Activated naive CD4-positive, alpha-beta T cell treated with anti-CD3 and anti-CD28 coated beads for 36 hours (primary cell): ENCODE results near the gene F7. TPM values are rescaled to one million over a fixed set of nuclear protein-coding genes. Genes with fewer than 3 reads are reported as not detected.

Source experiments
- CTCF ChIA-PET: fragments of 350-600 bp; sonication (Branson Sonifier 250); formaldehyde crosslinking; loops from one replicate; lab custom pipeline; 2021; ENCODE audit warnings: antibody characterized with exemption; lab: Charles Lee
- DNase-seq: peaks from one replicate; pipeline ENCODE4 v3.0.0-alpha.2; 2020
- H3K27ac Mint-ChIP-seq: one replicate; pipeline ENCODE4 v1.8.0; 2021; ENCODE audit warnings: mild to moderate bottlenecking, mixed read lengths
- H3K27me3 Mint-ChIP-seq: one replicate; pipeline ENCODE4 v1.8.0; 2021; ENCODE audit warnings: low read depth, mixed read lengths
- H3K36me3 Mint-ChIP-seq: one replicate; pipeline ENCODE4 v1.8.0; 2021; ENCODE audit warnings: low read depth, mixed read lengths
- H3K4me1 Mint-ChIP-seq: one replicate; pipeline ENCODE4 v1.8.0; 2021; ENCODE audit warnings: low read depth, mixed read lengths
- H3K4me3 Mint-ChIP-seq: one replicate; pipeline ENCODE4 v1.8.0; 2021; ENCODE audit warnings: mild to moderate bottlenecking, moderate library complexity, mixed read lengths
- H3K9me3 Mint-ChIP-seq: one replicate; pipeline ENCODE4 v1.8.0; 2021; ENCODE audit warnings: mixed read lengths
- intact Hi-C: fragments of 100-400 bp; cut with micrococcal nuclease; formaldehyde crosslinking; loops from one replicate; pipeline ENCODE4 v1.15.1; 2023
- total RNA-seq, 2 experiments: library from RNA; stranded (reverse); gene quantifications; one replicate each; pipeline ENCODE4 v1.2.3, GENCODE V29; 2021

Gene F7
- total RNA-seq, 2 experiments from 2014 or later: 0.35 to 0.62 TPM

DNA sequence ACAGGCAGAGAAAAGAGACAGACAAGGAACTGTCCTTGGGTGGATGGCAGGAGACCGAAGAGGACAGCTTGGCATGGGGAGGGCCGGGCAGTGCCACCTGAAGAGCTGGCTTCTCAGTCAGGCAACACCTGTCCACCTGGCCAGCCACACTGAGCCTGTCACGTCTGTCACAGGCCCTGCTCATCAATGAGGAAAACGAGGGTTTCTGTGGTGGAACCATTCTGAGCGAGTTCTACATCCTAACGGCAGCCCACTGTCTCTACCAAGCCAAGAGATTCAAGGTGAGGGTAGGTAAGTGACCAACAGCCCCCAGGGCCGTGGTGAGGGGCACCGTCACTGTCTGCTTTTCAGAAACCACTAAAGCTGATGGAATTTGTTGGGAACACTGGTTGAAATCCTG, 41.6 kb downstream of the F7 start:
- intact Hi-C loops: no loop called here
- Mint-ChIP-seq H3K9me3 (peaks cover 6% of the 10 kb centered on the region), H3K4me3 (no peak overlapping the region), H3K27ac (no peak overlapping the region), H3K36me3 (peaks cover 1% of the 10 kb centered on the region), H3K4me1 (peaks cover 13% of the 10 kb centered on the region), H3K27me3 (no peaks in the 10 kb centered on the region)
- CTCF ChIA-PET: no interaction called here
- DNase-seq: no peak

DNA sequence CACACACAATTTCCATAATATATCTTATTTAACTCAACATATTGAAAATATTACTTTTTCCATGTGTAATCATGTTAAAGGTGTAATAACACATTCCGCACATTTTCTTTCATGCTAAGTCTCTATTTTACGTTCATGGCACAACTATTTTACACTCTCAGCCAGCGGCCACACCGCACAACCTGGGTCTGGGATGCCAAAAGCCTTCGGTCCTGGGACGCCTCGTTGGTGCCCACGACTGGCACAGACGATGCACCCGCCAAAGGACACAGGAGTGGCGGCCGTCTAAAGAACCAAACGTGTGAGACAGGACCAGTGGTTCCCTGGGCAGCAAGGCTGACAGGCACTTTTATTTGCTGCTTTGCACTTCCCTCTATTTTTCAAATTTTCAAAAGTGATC, 42.8 kb downstream of the F7 start:
- H3K27me3 Mint-ChIP-seq: peaks cover 4% of the 10 kb centered on the region
- DNase-seq: no peak
- peaks cover 6% of the 10 kb centered on the region for H3K9me3 Mint-ChIP-seq
- peaks cover 22% of the 10 kb centered on the region for H3K4me1 Mint-ChIP-seq
- H3K36me3 Mint-ChIP-seq: peaks cover 1% of the 10 kb centered on the region
- no peak overlapping the region for H3K27ac Mint-ChIP-seq
- intact Hi-C loops: no loop called here
- H3K4me3 Mint-ChIP-seq: no peak overlapping the region
- CTCF ChIA-PET: interaction anchor here (0.6 kb wide), 1 partner anchor 247 kb away, joined by 3 read pairs; no protein-coding TSS in a partner anchor

DNA sequence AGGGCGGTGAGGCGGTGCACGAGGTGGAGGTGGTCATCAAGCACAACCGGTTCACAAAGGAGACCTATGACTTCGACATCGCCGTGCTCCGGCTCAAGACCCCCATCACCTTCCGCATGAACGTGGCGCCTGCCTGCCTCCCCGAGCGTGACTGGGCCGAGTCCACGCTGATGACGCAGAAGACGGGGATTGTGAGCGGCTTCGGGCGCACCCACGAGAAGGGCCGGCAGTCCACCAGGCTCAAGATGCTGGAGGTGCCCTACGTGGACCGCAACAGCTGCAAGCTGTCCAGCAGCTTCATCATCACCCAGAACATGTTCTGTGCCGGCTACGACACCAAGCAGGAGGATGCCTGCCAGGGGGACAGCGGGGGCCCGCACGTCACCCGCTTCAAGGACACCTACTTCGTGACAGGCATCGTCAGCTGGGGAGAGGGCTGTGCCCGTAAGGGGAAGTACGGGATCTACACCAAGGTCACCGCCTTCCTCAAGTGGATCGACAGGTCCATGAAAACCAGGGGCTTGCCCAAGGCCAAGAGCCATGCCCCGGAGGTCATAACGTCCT, 43.4 kb downstream of the F7 start:
- no peak for DNase-seq
- Mint-ChIP-seq H3K4me1 (peaks cover 26% of the 10 kb centered on the region), H3K27ac (no peak overlapping the region), H3K27me3 (peaks cover 4% of the 10 kb centered on the region), H3K9me3 (peaks cover 6% of the 10 kb centered on the region), H3K36me3 (peaks cover 1% of the 10 kb centered on the region), H3K4me3 (no peak overlapping the region)
- intact Hi-C loops: no loop called here
- CTCF ChIA-PET: no interaction called here

DNA sequence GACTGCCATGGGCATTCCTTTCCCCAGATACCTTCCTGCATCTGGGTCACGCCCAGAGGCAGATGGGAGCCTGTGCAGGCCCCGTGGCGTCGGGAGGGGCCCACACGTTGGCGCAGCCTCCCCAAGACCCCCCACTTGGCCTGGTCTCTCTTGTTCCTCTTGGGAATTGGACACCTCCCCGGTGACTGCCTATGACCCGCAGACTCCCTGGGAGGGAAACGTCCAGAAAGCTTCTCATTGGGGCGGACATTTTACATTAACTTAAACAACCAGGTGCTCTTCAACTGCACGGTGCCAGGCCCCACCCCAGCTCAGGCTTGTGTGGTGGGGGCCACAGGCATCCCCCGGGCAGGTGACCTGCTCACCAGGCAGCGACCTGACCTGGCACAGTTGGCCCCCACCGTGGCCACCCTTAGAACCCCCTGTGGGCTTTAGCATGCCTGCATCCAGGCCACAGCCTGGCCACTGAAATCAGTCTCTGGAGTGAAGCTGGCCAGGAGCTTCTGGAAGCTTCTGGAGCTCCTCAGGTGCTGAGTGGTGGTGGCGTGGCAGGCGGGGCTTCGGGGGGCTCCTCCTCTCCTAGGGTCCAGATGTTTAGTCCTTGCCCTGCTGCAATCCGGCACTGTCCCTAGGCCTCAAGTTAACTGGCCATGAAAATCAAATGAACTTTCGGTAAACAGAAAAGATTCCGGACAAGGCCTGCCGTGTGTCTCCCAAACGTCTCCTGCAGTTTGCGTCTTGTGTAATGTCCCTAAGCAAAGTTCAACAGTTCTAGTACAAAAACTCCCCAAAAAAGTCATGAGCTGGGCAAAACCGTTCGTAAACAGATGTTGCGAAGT, 44.3 kb downstream of the F7 start:
- intact Hi-C loops: loop anchor here (5.0 kb wide), 2 partner anchors 38 to 147 kb away; partner anchors contain the start of gene LAMP1
- H3K27me3 Mint-ChIP-seq: peaks cover 4% of the 10 kb centered on the region
- CTCF ChIA-PET: no interaction called here
- peaks cover 7% of the 10 kb centered on the region for H3K9me3 Mint-ChIP-seq
- H3K4me1 Mint-ChIP-seq: peaks cover 26% of the 10 kb centered on the region
- H3K4me3 Mint-ChIP-seq: no peak overlapping the region
- DNase-seq: no peak
- H3K36me3 Mint-ChIP-seq: peaks cover 1% of the 10 kb centered on the region
- no peak overlapping the region for H3K27ac Mint-ChIP-seq

DNA sequence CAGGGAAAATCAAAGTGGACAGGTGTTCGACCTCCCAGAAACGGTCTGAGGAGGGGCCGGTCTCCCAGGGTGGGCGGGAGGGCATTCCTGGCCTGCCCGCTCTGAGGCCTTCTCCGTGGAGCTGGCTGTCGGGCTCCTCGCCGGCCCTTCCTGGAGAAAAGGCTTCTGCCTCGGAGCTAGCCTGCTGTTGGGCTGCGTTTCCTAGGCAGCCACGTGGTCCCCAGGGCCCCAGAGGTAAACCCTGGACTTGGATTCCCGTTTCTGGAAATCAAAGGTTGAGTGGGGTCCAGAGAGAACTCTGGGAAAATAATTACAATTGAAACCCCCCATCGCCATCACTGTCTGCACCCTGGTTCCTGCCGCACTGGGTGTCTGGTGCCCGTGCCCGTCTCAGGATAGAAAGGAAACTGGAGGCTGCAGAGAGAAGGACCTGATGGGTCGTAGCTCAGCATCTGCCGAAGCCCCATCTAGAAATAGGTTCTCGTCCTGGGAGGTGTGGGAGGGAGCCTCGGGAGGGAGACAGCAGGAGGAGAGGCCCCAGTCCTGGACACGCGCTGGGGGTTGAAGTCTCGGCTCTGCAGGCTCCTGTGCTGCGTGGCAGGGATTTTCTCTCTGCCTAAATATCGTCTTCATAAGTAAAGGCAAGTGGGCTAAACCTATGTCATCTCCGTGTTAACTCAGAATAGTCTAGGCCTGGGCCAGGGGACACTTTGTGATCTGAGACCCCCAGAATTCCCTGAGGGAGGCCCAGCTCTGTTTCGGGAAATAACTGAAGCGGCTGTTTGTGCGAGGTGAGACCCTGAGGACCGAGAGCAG, 45.2 kb downstream of the F7 start:
- CTCF ChIA-PET: interaction anchor here (0.6 kb wide), 1 partner anchor 11 kb away, joined by 9 read pairs; no protein-coding TSS in a partner anchor
- peaks cover 4% of the 10 kb centered on the region for H3K27me3 Mint-ChIP-seq
- H3K27ac Mint-ChIP-seq: no peak overlapping the region
- H3K4me3 Mint-ChIP-seq: no peak overlapping the region
- peaks cover 1% of the 10 kb centered on the region for H3K36me3 Mint-ChIP-seq
- peaks cover 11% of the 10 kb centered on the region for H3K9me3 Mint-ChIP-seq
- intact Hi-C loops: loop anchor here (5.0 kb wide), 2 partner anchors 38 to 147 kb away; partner anchors contain the start of gene LAMP1
- peaks cover 20% of the 10 kb centered on the region for H3K4me1 Mint-ChIP-seq
- no peak for DNase-seq

DNA sequence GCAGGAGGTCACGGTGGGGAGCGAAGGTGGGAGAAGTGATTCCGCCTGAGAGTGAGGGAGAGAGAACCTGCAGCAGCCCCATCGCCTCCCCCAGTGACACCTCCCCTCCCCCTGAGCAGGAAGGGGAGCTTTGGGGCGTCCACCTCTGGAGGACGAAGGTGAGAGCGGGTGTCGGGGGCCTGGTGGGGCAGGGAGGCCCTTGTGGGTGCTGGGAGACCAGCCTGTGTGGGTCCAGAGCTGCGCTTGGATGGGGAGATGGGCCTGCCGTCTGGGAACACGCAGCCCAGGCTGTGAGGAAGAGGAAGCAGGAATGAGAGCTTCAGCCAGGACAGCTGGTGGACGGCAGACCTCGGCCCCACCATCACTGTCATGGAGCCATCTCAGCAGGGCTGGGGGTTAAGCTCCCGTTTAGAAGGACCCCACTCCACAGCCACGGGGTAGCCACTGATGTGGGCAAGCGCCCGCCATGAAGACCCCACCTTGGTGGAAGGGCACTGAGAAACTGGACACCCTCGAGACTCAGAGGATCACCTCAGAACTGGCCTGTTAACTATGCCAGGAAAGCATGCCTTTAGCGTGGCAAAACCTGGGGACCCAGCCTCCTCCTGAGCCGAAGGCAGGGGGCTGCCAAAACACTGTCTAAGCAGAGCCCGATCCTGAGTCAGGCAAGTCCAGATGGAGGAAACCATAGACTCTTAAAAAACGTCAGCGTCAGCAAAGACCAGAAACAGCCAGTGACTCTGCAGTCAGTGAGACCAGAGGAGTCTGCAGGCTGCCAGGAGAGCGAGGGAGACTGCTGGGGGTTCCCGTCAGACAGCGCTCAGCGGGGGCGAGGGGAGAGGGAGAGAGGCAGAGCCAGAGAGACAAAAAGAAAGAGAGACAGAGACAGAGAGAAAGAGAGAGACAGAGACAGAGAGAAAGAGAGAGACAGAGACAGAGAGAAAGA, 46.4 kb downstream of the F7 start:
- Mint-ChIP-seq H3K9me3 (peaks cover 9% of the 10 kb centered on the region), H3K27ac (no peak overlapping the region), H3K4me3 (peak overlapping the region; percentile 74), H3K36me3 (peaks cover 1% of the 10 kb centered on the region), H3K4me1 (peaks cover 17% of the 10 kb centered on the region), H3K27me3 (peaks cover 4% of the 10 kb centered on the region)
- DNase-seq: peak; percentile 43
- CTCF ChIA-PET: no interaction called here
- intact Hi-C loops: loop anchor here (1.0 to 5.0 kb wide), 4 partner anchors 40 to 339 kb away; partner anchors contain the start of genes DCUN1D2, LAMP1 and PCID2

DNA sequence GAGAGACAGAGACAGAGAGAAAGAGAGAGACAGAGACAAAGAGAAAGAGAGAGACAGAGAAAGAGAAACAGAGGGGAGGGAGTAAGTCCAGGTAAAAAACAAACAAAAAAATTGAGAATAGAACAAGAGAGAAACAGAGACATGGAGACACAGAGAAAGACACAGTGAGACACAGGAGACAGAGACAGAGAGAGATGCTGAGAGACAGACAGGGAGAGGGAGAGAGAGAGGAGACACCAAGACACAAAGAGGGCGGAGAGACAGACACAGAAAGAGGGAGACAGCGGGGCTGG, 47.0 kb downstream of the F7 start:
- peaks cover 4% of the 10 kb centered on the region for H3K27me3 Mint-ChIP-seq
- intact Hi-C loops: loop anchor here (1.0 to 5.0 kb wide), 4 partner anchors 40 to 338 kb away; partner anchors contain the start of genes DCUN1D2, LAMP1 and PCID2
- CTCF ChIA-PET: no interaction called here
- H3K4me3 Mint-ChIP-seq: peak overlapping the region; percentile 74
- H3K36me3 Mint-ChIP-seq: peaks cover 1% of the 10 kb centered on the region
- H3K9me3 Mint-ChIP-seq: peaks cover 9% of the 10 kb centered on the region
- DNase-seq: no peak
- no peak overlapping the region for H3K27ac Mint-ChIP-seq
- peaks cover 17% of the 10 kb centered on the region for H3K4me1 Mint-ChIP-seq

DNA sequence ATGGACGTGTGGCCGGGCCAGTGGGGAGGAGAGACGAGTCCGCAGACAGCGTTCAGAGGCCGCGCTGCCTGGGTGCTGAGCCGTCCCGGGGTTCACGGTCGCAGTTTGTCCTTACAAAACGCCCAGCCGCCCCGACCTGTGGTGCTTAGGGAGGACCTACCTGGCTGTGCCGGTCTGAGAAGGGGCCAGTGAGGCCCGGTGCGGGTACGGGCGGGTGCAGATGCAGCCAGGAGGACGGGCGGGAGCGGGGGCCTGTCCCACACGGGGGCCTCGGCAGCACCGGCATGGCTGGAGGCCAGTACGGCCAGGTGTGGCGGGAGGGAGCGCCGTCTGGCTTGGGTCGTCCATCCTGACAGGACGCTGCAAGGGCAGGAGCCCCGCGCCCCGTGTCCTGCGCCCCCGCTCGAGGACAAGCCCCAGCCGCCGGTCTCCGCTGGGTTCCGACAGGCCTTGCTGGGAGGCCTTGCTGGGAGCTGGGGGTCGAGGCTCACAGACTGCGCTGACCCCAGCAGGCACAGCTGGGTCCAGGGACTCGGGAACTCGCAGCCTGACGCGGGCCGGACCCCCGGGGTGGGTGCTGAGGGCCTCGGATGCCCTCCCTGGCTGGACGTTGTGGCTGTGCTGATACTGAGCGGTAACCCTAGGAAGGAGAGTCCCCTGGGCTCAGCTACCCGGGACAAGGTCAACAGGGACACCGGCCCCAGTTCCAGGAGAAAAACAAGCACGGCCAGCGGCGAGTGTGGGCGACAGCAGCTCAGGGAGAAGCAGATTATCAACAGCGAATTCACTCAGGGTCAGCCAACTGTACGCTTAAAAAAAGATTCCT, 47.6 kb downstream of the F7 start:
- CTCF ChIA-PET: no interaction called here
- peaks cover 9% of the 10 kb centered on the region for H3K9me3 Mint-ChIP-seq
- H3K4me3 Mint-ChIP-seq: peak overlapping the region; percentile 74
- peaks cover 17% of the 10 kb centered on the region for H3K4me1 Mint-ChIP-seq
- peak overlapping the region; percentile 10 for H3K27ac Mint-ChIP-seq
- intact Hi-C loops: loop anchor here (1.0 to 5.0 kb wide), 4 partner anchors 41 to 338 kb away; partner anchors contain the start of genes DCUN1D2, LAMP1 and PCID2
- peaks cover 4% of the 10 kb centered on the region for H3K27me3 Mint-ChIP-seq
- peaks cover 1% of the 10 kb centered on the region for H3K36me3 Mint-ChIP-seq
- peak; percentile 20 for DNase-seq

DNA sequence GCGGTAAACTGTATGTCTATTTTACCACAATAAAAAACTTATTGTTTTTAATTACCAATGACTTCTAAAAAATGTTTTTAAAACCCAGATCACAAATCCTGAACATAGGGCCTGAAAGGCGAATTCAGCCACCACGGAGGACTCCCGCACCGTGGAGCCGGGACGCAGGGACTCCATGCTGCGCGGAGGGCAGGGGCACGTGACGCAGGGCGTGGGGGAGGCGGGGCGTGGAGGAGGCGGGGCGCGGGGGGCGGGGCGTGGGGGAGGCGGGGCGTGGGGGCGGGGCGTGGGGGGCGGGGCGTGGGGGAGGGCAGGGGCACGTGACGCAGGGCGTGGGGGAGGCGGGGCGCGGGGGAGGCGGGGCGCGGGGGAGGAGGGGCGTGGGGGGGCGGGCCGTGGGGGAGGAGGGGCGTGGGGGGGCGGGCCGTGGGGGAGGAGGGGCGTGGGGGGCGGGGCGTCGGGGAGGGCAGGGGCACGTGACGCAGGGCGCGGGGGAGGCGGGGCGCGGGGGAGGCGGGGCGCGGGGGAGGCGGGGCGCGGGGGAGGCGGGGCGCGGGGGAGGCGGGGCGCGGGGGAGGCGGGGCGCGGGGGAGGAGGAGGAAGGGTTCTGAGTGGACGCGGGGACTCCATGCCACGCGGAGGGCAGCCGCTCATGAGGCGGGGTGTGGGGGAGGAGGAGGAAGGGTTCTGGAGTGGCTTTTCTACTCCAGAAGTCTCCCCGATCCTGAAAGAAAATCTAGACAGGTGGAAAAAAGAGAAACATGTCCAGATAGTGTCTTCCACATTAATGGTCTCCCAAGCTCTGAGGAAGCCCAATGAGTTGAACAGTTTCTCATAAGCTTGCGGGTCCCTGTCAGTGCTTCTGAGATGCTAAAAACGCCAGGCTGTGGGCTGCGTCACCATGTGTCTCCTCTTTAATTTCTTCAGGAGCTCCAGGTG, 48.5 kb downstream of the F7 start:
- Mint-ChIP-seq H3K27me3 (peaks cover 4% of the 10 kb centered on the region), H3K36me3 (peaks cover 1% of the 10 kb centered on the region), H3K9me3 (peaks cover 9% of the 10 kb centered on the region), H3K4me1 (peaks cover 17% of the 10 kb centered on the region), H3K4me3 (peak overlapping the region; percentile 71), H3K27ac (peak overlapping the region; percentile 10)
- CTCF ChIA-PET: interaction anchor here (1.0 kb wide), 1 partner anchor 339 kb away, joined by 3 read pairs; no protein-coding TSS in a partner anchor
- DNase-seq: peak; percentile 68
- intact Hi-C loops: loop anchor here (2.0 to 5.0 kb wide), 3 partner anchors 42 to 337 kb away; partner anchors contain the start of genes DCUN1D2 and LAMP1

DNA sequence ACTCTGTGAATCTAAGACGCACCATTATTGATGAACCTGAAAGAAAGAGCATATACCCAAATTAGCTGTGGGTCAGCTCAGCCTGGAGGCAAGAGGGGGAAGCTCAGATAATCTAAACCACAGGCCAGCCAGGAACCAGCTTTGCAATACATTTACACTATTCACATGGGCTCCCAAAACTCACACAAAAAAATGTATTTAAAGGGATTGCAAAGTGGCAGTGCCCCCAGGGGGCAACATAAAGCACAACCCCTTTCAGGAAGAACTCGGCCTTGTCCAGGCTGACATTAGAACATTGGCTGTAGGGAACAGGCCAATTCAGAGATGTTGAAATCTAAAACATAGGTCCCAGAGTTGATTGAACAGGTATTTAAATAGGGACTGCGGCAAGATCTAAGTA, 49.6 kb downstream of the F7 start:
- H3K27me3 Mint-ChIP-seq: peaks cover 4% of the 10 kb centered on the region
- no peak overlapping the region for H3K27ac Mint-ChIP-seq
- peaks cover 9% of the 10 kb centered on the region for H3K9me3 Mint-ChIP-seq
- peaks cover 17% of the 10 kb centered on the region for H3K4me1 Mint-ChIP-seq
- intact Hi-C loops: no loop called here
- DNase-seq: no peak
- peaks cover 1% of the 10 kb centered on the region for H3K36me3 Mint-ChIP-seq
- H3K4me3 Mint-ChIP-seq: no peak overlapping the region
- CTCF ChIA-PET: interaction anchor here (1.0 kb wide), 1 partner anchor 338 kb away, joined by 3 read pairs; no protein-coding TSS in a partner anchor
